Measurements from ENCODE around the gene UVRAG.

DNA sequence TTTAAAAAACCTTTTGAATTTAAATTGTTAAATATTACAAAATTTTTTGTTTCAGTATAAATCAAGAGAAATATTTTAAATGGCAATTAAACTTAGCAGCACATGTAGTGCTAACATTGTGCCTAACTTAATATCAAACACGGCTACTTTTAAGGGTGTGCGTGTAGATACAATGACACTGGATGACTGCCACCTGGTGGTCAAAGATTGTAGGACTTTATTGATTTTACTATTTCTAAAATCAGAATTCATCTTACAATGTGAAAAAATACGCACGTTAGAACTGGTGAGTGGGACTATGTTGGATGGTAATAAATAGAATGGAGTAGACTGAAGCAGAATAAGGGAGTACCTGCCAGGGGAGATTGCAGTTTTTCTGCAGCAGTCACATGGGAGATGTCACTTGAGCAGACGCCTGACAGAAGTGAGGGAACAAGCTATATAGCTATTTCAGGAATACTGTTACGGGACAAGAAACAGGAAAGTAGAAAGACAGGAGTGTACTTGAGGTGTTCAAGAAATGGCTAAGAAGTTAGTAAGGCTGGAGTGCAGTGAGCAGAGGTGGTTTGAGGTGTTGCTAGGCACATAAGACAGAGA is 52.9 kb downstream of the UVRAG start:
- TF ChIP-seq POLR2A (IDR thresholded peaks at IDR 0.05) (no peak), EP300 (IDR thresholded peaks at IDR 0.05) (no peak)
- TF ChIP-seq, protein P1, sequence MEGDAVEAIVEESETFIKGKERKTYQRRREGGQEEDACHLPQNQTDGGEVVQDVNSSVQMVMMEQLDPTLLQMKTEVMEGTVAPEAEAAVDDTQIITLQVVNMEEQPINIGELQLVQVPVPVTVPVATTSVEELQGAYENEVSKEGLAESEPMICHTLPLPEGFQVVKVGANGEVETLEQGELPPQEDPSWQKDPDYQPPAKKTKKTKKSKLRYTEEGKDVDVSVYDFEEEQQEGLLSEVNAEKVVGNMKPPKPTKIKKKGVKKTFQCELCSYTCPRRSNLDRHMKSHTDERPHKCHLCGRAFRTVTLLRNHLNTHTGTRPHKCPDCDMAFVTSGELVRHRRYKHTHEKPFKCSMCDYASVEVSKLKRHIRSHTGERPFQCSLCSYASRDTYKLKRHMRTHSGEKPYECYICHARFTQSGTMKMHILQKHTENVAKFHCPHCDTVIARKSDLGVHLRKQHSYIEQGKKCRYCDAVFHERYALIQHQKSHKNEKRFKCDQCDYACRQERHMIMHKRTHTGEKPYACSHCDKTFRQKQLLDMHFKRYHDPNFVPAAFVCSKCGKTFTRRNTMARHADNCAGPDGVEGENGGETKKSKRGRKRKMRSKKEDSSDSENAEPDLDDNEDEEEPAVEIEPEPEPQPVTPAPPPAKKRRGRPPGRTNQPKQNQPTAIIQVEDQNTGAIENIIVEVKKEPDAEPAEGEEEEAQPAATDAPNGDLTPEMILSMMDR (IDR thresholded peaks at IDR 0.05) = peak in 2 of 3 donors; percentile 67 to 71

Data from ovary (tissue), 3 donors.